Measurements from ENCODE around the gene ARL8B.

ARL8B gene

GRCh38 chr3:5205165-5205941, 83.3 kb downstream of the ARL8B start:
- no peak for FAIRE-seq
- DNase-seq (ENCODE audit: low spot score), result no peak

- FAIRE-seq, result no peak
- DNase-seq (ENCODE audit: low spot score), result no peak
These were observed 88.8 kb downstream of the ARL8B start for GRCh38 chr3:5210926-5211325.

- DNase-seq (ENCODE audit: low spot score) (no peak), FAIRE-seq (no peak)
These were observed 90.8 kb downstream of the ARL8B start for GRCh38 chr3:5212628-5213573.

DNA sequence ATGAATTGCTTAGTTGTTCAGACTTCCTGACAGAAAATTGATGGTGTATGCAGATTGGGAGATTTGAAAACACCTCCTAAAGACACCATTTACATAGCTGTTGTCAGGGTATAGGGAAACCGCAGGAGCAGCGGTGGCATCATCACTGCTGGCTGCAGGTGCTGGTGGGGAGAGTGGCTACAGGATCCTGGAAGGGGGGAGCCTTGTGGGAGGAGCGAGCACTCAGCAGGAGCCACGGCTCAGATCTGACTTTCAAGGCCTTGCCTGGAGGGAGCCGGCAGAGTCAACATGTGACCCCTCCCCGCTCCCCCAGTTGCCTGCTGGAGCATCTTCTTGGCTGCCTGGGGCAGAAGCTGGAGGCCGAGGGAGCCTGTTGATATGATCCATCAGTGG, 91.5 kb downstream of the ARL8B start:
- DNase-seq (ENCODE audit: low spot score) (no peak), FAIRE-seq (no peak)

DNA sequence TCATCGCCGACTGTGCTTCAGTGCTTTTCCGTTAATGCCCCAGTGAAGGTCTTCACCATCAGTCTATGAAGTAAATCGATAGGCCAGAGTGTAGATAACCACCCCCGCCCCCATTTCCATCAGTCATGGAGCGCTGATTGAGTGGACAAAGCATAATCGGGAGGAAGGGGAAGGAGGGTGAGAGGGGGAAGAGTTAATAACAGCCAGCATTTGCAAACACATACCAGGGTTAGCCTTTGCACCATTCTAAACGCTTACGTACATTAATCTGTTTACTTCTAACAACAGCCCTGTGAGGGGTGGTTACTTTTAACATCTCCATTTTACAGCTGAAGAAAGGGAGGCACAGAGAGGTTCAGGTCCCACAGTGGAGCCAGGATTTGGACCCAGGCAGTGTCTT, 92.3 kb downstream of the ARL8B start:
- DNase-seq (ENCODE audit: low spot score) (no peak), FAIRE-seq (no peak)

DNA sequence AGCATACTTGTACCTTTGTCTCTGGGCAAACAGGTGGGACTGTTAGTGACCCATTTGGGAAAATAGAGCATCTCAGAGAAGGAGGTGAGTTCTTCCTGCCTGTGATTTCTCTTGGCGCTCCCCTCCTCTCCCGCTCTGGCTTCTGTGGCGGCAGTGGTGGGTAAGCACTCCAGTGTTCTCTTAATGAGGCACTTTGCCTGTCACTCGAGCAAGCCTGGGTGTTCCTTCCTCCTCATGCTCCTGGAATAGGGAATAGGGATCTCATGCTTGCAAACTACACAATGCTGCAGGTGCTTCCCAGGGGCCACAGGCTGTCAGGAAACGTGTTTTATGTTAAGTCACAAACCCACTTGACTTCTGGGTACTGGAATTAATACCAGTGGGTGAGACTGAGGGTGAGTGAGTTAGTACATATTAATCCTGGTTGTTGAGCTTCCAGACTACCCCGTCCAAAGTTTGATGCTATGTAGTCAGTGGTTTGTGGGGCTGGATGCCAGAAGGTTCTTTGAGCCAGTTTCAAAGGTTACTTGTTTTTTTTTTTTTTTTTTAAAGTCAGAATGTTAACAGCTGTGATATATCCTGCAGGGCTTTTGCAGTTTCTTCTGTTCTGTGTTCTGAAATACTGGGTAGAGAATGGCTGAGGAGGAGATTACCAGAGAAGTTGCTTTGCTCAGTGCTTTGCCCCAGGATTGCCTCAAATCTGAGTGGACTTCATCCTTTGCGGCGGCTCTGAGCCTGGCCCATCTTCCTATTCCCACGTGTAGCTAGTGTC, 95.9 kb downstream of the ARL8B start:
- DNase-seq (ENCODE audit: low spot score) (no peak), FAIRE-seq (no peak)

DNA sequence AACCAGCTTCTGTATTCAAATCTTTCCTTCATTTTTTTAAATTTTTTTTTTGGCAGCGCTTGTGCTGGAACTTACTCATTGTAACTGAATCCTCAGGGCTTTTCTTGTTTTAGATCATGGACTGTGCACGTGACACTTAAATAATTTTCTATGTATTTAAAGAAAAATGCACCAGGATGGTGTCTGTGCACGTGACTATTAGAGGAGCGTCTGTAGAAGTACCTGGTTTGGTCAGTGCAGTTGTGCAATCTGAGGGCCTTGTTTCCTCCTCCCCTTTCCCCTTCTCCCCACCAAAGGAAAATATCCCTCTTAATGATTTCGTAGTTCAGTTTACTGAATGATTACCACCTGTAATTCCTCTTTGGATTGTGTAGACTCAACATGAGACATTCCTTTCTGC, 96.7 kb downstream of the ARL8B start:
- no peak for FAIRE-seq

DNA sequence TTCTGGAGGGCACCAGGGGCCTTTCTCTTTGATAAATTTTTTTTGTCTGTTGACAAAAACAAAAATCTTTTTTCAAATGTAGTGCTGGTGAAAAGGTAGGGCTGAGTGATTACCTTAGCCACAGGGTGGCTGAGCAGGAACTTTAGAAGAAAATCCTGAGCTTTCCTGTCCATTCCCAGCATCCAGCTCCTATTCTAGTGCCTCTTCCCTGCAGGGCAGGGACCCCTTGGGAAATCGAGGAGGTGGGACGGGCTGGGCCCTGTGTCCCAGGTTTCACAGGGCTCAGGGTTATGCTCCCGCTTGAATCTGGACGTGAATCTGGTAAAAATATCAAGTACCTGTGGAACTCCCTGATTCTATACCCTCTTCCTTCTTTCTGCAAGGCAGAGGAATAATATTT, 97.1 kb downstream of the ARL8B start:
- DNase-seq (ENCODE audit: low spot score), result no peak
- FAIRE-seq, result no peak

More for the DNA sequence above, 96.7 kb downstream of the ARL8B start:
- no peak for DNase-seq (ENCODE audit: low spot score)

GRCh38 chr3:5220193-5220592, 98.1 kb downstream of the ARL8B start:
- FAIRE-seq (no peak), DNase-seq (ENCODE audit: low spot score) (no peak)

DNA sequence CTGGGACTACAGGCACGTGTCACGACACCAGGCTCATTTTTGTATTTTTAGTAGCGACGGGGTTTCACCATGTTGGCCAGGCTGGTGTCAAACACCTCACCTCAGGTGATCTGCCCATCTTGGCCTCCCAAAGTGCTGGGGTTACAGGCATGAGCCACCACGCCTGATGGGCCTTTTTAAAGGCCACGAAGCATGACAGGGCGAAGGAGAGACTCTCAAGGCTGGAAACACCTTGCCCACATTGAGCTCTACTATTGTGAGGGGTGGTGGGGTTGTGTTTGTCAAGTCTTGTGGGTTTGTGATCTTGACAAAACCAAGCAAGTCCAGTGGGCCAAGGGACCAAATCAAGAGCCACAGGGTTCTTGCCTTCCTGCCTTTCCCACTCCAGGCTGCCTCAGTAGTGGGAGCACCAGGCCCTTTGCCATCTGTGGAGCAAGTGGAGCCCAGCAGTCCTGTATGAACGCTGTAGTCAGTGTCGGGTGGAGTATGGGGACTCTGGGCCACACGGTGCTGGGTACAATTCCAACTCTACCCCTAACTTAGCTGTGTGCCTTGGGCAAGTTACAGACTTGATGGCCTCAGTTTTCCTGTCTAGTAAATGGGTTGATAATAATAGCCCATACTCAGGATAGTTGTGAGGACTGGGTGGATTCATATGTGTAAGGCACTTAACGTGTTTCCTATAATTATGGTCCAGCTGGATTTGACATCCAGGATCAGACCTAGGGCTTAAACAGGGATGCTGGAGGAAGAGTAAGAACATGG, 98.8 kb downstream of the ARL8B start:
- DNase-seq (ENCODE audit: low spot score) (no peak), FAIRE-seq (no peak)

DNA sequence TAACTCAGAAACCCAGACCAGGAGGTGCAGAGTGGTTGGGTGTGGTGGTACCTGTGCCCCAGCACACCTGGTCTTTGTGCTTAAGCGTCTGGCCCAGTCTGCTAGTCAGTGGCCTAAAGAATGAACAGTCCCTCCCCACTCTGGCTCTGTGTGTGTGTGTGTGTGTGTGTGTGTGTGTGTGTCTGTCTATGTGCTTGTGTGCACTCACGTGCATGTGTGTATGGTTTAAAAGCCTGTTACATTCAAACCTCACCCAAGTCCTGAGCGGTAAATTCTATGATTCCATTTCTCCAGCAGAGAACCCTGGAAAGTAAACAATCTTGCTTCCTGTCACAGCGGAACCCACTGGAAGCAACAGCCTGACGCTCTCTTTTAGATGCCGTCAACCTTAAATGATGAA, 99.6 kb downstream of the ARL8B start:
- no peak for FAIRE-seq
- DNase-seq (ENCODE audit: low spot score), result no peak

- DNase-seq (ENCODE audit: low spot score) (no peak), FAIRE-seq (no peak)
These were observed 100.4 kb downstream of the ARL8B start for GRCh38 chr3:5222283-5223005.

- FAIRE-seq (no peak), DNase-seq (ENCODE audit: low spot score) (no peak)
These were observed 104.7 kb downstream of the ARL8B start for GRCh38 chr3:5226783-5227182.

DNA sequence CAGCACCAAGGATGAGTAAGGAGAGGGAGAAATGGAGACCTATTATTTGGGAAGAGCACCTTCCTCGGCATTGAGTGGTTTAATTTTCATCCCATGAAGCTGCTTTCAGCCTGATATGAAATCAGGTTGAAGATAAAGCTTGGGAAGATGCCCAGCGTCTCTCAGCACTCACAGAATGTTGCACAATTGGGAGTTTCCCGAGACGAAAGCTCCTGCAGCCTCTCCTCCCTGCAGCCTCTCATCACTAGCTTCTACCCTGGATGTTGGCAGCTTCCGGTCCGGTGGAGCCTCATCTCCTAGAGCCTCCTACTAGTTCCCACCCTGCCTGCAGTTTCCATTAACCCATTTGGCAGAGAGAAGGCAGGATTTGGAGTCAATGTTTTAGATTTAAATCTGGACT, 105.7 kb downstream of the ARL8B start:
- FAIRE-seq (no peak), DNase-seq (ENCODE audit: low spot score) (no peak)

DNA sequence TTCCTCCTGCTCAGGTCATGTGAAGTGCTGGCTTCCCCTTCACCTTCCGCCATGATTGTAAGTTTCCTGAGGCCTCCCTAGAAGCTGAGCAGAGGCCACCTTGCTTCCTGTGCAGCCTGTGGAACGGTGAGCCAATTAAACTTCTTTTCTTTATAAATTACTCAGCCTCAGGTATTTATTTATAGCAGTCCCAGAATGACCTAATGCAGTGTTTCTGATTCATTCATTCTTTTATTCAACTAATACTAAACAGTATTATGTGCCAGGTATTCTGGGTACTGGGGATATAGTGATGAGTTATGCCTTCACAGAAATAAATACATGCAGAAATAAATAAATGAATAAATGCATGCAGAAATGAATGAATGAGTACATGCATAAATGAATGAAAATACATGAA, 107.3 kb downstream of the ARL8B start:
- FAIRE-seq, result no peak

More for the DNA sequence above, 107.3 kb downstream of the ARL8B start:
- DNase-seq (ENCODE audit: low spot score), result no peak
